Stimulated activated CD4-positive, alpha-beta T cell treated with anti-CD3 and anti-CD28 coated beads, TNF-alpha, amount 100 ng/mL, for 48 hours (primary cell): ENCODE measurements around the gene FADS3.

Experiments
- DNase-seq, 3 donors: peaks; one replicate each; pipeline ENCODE4 v3.0.0-alpha.2; 2020; ENCODE audit warnings: low read depth in 3 of 3

FADS3 gene

GRCh38 chr11:61855939-61856680 is 35.2 kb downstream of the FADS3 start:
- no peak for DNase-seq

DNA sequence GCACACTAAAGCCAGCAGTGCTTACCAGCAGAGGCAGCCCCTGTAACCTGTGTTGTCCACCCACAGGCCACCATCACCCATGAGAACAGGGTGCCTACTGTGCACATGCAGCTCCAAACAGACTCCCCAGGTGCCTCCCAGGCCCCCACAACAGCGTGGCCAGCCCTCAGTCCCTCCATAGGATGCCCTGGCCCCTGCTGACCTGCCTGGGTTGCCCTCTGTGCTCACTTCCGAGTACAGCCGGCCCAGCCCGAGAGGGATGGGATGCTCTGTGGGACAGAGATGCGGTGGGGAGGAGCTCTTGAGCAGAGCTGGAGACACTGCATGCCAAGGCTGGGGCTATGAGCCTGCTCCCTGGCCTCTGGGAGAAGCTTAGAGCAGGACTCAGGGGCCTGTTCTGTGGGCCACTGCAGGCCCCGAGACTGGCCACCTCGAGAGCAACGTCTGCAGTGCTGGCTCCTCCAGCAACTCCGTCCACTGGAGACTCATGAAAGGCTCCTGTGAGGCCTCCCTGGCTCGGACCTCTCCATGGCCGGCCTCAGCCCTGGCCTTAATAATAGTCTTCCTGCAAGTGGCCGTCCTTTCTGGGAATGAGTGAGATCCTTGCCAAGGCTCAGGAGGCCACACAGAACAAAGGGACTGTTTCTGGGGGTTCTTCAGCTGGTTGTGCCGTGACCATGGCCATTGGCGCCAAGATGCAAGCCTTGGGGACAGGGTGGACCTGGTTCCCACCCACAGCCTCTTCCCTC is 36.2 kb downstream of the FADS3 start:
- no peak for DNase-seq

DNA sequence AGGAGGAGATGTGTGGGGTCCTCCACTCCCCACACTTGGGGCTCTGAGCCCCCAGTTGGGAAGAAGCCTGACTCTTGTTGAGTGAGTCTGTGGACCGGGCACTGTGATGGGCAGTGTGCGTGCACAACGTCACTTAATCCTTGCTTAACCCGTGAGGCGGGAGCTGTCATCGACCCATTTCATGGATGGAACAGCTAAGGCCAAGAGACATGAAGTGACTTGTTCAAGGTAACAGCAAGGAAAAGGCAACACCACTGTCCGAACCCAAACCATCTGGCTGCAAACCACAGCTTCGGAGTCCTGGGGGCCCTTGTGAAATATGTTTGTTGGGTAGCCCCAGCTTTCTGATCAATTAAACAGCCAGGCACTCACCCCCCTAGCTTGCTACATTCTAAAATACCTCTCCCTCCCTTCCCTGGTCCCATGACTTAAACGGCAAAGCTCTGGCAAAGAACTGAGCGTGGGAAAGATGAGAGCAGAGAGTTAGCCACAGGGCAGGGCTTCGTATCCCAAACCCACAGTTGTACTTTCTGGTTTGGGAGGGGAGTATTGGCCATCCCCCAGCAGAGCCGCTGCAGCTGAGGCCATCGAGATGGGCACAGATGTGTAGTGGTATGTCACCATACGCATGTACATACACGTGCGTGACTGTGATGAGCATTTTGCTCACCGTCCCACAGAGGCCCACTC is 37.0 kb downstream of the FADS3 start:
- no peak for DNase-seq

DNA sequence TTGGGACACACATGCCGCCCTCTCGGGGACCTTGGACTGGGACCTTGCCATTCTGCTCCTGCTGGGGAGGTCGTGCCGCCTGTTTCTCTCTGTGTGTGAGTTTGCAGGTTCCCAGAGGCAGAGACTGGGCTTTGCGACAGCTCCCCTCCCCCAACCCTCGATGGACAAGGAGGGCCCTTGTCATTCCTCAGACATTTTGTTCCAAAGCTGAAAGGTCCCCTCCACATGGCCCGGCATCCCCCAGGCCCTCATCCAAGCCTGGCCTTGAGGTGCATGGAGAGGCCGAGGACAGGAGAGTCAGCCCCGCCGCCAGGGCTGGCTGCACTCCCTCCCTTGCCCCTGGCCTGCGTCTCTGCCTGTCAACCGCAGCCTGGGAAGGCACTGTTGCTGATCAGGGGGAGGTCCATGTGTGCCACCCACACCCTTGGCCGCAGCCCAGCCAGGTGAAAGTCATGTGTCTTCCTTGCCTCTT is 37.6 kb downstream of the FADS3 start:
- no peak for DNase-seq

DNA sequence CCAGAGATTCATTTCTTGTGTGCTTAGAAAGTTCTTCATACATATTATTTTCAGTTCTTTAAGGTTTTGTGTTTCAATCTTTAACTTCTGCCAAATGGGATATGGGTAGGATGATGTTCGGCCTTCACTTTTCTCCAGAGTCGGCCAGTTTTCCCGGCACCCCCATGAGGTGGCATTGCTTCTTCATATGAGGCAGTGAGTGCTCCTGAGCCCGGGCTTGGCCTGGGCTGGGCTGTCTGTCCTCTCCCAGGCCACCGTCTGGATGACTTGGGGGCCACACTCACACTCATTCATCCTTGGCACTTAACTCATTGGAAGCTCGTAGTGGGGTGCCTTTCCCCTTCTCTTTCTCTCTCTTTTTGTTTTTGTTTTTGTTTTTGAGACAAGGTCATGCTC is 39.4 kb downstream of the FADS3 start:
- no peak for DNase-seq

- DNase-seq, result no peak
Measured at GRCh38 chr11:61851113-61851899, 40.0 kb downstream of the FADS3 start.

DNA sequence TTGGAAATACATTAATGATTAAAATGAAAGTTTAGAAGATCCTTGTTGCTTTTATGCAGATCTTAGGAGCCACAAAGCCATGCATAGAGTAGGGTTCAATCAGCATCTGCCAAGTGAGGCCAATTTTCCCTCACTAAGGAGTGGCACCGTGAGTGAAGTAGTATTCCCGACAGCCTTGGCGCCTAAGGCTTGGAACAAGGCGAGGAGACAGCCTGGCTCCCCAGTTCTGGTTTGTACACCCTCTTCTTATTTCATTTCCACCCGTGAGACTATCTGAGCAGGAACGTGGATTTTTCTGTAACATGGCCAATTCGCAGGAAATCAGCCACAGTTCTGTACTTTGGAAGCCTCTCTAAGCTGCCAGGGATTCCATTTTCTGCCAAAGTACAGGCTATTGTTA is 40.7 kb downstream of the FADS3 start:
- DNase-seq, result no peak

- DNase-seq, result no peak
Measured at GRCh38 chr11:61848631-61849030, 42.7 kb downstream of the FADS3 start.

DNA sequence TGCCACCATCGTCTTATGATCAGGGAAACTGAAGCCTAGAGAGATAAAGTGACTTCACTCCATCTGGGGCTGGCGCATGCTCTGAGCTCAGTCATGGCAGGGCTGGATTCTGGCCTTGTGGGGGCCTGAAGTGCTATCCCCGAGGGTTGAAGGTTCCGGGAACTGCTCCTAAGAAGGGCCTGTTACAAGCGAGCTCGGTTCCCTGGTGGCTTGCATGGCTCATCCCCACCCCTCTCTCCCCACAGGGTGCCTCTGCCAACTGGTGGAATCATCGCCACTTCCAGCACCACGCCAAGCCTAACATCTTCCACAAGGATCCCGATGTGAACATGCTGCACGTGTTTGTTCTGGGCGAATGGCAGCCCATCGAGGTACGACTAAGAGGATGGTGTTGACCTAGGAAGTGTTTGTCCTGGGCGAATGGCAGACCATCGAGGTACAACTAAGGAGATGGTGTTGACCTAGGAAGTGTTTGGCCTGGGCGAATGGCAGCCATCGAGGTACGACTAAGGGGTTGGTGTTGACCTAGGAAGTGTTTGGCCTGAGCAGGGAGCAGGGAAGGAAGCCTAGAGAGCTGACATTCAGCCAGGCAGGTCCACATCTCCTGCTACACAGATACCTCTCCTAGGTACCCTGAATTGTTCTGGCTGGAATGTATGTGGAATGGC is 43.3 kb downstream of the FADS3 start:
- no peak for DNase-seq

DNA sequence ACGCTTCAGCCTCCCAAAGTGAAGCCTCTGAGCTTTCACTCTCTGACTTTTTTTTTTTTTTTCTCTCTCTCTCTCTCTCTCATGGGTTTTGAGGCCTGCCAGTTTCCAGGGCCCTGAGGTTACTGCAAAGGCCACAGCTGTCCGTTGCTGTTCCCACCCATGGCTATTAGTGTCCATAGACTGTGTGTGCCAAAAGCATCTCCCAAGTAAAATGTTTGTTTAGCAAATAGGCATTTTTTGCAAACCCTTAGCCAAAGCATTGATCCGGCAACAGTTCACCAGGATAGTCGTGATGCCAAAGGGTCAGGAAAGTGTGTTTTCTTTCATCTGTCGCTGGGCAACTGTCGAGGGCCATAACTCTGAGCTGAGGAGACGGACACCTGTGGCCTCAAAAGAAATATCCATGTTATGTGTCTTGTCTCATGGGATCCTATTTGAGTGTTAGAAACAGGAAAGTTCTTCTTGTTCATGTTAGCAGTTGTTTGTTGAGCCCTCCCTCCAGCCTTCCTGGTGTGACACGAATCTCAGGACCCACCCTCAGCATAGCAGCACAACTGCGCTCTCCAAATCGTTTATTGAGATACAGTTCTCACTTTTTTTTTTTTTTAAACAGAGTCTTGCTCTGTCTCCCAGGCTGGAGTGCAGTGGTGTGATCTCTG is 44.9 kb downstream of the FADS3 start:
- DNase-seq, result no peak

DNA sequence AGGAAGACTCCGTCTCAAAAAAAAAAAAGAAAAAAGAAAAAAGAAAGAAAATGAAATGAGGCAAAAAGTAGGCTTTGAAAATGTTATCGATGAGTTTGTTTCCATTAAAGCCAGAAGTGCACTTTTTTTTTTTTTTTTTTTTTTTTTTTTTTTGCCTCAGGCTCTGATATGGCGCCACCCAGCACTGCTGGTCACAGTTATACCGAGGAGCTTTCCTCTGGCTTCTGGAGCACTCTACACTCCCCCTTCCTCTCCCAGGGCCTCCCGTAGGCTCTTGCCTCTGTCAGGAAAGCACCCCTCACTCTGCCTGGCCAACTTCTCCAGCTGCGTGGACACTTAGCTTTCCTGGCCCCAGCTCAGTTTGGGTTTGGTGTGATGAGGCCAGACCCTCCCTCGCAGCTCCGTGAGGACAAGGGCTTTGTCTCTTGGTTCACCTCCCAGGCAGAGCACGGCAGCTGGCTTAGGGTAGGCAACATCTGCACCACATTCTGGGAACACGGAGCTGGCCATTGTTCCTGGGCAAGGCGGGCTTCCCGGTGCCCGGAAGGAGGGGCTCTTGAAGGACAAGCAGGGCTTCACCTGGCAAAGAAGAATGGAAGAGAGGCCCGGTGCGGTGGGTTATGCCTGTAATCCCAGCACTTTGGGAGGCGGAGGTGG is 46.3 kb downstream of the FADS3 start:
- no peak for DNase-seq

DNA sequence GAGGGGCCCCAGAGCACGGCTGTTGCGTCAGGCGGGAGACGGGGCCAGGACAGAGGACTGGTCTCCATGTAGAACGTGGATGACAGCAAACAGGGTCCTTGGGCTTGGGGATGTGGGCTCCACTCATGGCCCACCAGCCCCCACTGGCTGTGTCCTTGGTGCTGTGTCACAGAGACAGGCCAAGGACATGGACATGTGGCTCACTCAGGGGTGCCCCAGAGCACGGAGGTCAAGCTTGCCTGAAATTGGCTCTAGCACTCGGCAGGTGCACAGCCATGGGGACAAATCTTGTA is 48.9 kb downstream of the FADS3 start:
- DNase-seq, result no peak

- no peak for DNase-seq
Measured at GRCh38 chr11:61841636-61842527, 49.5 kb downstream of the FADS3 start.

DNA sequence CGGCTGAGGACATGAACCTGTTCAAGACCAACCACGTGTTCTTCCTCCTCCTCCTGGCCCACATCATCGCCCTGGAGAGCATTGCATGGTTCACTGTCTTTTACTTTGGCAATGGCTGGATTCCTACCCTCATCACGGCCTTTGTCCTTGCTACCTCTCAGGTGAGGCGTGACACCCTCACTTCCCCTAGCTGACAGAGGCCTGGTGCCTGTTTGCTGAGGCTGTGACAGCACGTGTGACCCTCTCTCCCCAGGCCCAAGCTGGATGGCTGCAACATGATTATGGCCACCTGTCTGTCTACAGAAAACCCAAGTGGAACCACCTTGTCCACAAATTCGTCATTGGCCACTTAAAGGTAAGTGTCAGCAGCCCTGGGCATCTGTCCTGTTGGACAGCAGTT is 51.0 kb downstream of the FADS3 start:
- DNase-seq, result no peak

- no peak for DNase-seq
Measured at GRCh38 chr11:61839742-61840141, 51.6 kb downstream of the FADS3 start.

DNA sequence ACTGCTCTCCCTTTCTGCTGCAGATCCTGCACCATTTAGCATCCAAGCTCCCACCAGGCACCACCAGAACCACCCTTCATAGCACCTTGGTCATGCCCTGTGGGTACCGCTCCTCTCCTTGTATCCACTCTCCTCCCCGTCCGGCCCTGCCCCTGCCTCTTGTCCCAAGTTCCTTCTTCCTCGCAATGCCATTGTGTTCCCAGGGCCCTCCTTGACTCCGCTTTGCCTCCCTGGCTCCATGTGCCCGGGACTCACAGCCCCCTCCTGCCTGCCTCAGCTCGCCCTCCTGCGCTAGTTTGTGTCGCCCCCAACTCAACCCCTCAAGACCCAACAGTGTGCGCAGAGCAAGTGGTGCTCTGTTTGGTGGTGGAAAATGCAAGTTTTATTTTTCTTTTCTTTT is 52.4 kb downstream of the FADS3 start:
- DNase-seq, result no peak

DNA sequence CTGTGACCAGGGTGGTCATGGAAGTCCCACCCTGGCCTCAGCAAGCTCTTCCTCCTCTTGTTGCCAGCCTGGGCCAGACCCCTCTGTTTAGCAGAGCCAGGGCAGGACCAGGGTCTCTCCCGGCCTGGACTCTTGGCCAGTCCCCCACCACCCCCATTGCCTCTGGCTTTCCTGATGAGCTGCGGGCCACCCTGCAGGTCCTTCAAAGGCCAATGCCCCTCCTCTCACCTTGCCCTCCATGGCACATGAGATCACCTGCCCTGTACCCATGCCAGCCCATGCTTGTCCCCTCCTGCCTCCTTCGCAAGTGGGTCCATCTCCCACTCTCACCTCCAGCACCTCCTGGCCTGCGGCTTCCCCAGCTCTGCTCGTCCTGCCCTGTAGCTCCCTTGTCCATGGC is 52.8 kb downstream of the FADS3 start:
- DNase-seq, result no peak

DNA sequence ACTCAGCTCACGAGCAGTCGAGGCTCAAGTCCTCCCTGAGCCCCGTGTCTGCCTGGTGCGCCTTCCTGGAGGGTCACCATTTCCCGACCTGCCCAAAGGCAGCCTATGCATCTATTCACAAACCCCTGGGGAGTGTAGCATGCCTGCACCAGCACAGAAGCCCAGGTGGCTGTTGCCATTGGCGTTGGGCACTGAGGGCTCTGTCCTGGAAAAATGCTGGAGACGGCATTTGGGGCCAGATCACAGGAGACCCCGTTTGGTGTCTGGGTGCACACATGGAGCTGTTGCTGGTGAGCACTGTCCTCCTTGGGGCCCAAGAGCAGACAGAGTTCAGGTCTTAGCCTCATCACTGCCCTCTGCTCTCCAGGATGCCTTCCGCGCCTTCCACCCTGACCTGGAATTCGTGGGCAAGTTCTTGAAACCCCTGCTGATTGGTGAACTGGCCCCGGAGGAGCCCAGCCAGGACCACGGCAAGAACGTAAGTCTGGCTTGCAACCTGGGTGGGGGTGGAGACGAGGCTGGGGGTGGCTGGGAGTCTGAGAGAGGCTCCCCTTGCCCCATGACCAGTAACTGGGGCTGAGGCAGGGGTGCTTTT is 53.8 kb downstream of the FADS3 start:
- no peak for DNase-seq

- no peak for DNase-seq
Measured at GRCh38 chr11:61836193-61836592, 55.2 kb downstream of the FADS3 start.
